Measurements from ENCODE around the gene MCM3AP. TPM values are rescaled to one million over a fixed set of nuclear protein-coding genes. Genes with fewer than 3 reads are reported as not detected.

The MCM3AP gene
- 57.8 and 69.6 TPM in 2 replicates for total RNA-seq (2021)
- percentile 69 among the genes with signal in this experiment for Bru-seq, nascent RNA
- percentile 77 among the genes with signal in this experiment for BruChase-seq, experiment 1, labeled RNA remaining after a 2-hour chase
- percentile 86 among the genes with signal in this experiment for BruChase-seq, experiment 2, labeled RNA remaining after a 6-hour chase
- long read RNA-seq, full-length matches to known transcripts = 3 of 34 reads
- long read RNA-seq, partial matches to known transcripts = 16 of 34 reads
- long read RNA-seq, other reads (novel, unspliced or antisense) = 15 of 34 reads

DNA sequence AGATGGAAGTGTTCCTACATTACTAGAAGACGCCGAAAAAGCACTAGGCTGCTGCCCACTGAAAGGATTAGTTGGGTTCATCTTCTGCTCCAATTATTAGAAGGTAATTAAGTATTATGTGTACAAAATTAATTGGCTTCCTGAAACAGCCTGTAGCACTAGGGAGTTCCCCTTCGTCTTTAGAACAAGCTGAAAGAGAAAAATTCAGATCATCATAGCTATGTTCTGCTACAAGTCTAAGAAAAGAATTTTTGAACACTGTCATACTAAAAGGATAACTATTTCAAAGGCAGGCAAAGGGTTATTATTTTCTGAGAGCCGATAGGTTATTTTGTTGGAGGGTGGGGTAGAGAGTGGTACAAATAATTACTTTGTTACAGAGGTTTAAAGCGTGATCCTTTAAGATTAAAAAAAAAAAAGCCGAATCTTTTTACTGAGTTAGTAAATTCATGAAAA is at the start of gene MCM3AP:
MCM3AP (minus strand) TSS at position 406 of the 456 bp plus-strand sequence; CDS start at position 81, 325 bp downstream.
- CTCF ChIA-PET = no interaction called here
- Histone ChIP-seq H3K9me2 (ENCODE audit: insufficient read depth) (no peaks in the 10 kb centered on the region), H3K27ac (peak within 1 kb of the TSS; percentile 70), H3K4me3 (peak within 1 kb of the TSS; percentile 69), H3F3A (ENCODE audit: insufficient read depth, low read depth) (peaks cover 17% of the 10 kb centered on the region; the same call in 1 of the 2 replicates), H2AFZ (peak within 1 kb of the TSS; percentile 77), H3K79me2 (ENCODE audit: low read depth) (peaks cover 41% of the 10 kb centered on the region), H3K4me2 (peak within 1 kb of the TSS; percentile 94), H3K9me3 (ENCODE audit: insufficient read depth, low read depth) (no peaks in the 10 kb centered on the region), H3K27me3 (ENCODE audit: insufficient read depth, low read depth) (no peaks in the 10 kb centered on the region), H3K36me3 (ENCODE audit: low read depth) (no peaks in the 10 kb centered on the region; the same call in 1 of the 2 replicates), H4K20me1 (ENCODE audit: insufficient read depth) (peaks cover 8% of the 10 kb centered on the region; the same call in 1 of the 2 replicates), H3K4me1 (replicated peaks; ENCODE audit: insufficient read depth) (peaks cover 29% of the 10 kb centered on the region)
- intact Hi-C loops (cut with micrococcal nuclease; ENCODE audit: unreplicated experiment) = loop anchor here (10.0 kb wide), 1 partner anchor 140 kb away; no protein-coding TSS in a partner anchor
- TF ChIP-seq, protein P1, sequence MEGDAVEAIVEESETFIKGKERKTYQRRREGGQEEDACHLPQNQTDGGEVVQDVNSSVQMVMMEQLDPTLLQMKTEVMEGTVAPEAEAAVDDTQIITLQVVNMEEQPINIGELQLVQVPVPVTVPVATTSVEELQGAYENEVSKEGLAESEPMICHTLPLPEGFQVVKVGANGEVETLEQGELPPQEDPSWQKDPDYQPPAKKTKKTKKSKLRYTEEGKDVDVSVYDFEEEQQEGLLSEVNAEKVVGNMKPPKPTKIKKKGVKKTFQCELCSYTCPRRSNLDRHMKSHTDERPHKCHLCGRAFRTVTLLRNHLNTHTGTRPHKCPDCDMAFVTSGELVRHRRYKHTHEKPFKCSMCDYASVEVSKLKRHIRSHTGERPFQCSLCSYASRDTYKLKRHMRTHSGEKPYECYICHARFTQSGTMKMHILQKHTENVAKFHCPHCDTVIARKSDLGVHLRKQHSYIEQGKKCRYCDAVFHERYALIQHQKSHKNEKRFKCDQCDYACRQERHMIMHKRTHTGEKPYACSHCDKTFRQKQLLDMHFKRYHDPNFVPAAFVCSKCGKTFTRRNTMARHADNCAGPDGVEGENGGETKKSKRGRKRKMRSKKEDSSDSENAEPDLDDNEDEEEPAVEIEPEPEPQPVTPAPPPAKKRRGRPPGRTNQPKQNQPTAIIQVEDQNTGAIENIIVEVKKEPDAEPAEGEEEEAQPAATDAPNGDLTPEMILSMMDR (conservative IDR thresholded peaks at IDR 0.05) = no peak
- no peak for TF ChIP-seq EZH2 (IDR thresholded peaks at IDR 0.05; ENCODE audit: low read depth)
- DNase-seq = no peak
- BruUV-seq (replicated peaks) = no TSS peak
- POLR2A ChIA-PET (ENCODE audit: unreplicated experiment) = no interaction called here

DNA sequence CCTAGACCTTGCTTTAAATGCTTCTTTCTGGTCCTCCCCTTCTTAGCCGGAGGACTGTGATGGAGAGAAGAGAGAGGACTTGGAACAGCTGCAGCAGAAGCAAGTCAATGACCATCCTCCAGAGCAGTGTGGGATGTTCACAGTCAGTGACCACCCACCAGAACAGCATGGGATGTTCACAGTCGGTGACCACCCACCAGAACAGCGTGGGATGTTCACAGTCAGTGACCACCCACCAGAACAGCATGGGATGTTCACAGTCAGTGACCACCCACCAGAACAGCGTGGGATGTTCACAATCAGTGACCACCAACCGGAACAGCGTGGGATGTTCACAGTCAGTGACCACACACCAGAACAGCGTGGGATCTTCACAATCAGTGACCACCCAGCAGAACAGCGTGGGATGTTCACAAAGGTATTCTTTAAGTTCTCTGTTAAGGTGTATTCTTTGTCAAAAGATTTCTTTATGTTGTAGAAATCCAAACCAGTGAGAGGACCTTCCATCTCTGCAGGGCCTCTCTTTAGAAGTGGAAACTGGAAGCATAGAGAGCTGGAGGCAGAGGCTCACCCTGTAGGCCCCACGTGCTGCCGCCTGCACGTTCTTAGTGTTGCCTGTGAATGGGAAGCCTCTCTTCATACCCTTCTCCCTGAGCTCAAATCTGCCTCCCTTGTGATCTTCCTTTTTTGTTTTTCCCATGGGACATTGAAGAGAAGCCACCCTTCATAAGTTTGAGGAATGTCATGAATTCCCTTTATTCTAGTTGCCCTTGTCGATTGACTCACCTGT is 49.1 kb upstream of the MCM3AP start:
- BruUV-seq (replicated peaks) = no TSS peak
- CTCF ChIA-PET = no interaction called here

DNA sequence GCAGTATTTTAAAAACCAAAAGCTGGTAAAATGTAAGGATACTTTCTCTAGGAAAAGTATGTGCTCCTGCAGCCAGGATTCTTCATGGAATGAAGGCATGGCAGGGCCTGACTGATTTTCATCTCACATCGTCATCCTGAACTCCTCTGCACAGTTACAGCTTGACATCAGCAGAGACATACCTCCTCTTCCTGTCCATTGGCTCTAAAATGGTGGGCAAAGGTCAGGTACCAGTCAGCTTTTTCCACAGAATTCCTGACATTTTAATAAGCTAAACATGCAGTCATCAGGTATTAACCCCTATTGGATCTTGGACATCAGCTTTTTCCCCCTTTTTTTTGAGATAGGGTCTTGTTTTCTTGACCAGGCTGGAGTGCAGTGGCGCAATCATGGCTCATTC is 44.4 kb upstream of the MCM3AP start:
- DNase-seq = no peak
- ChIA-PET POLR2A (ENCODE audit: unreplicated experiment) (no interaction called here), CTCF (no interaction called here)
- Histone ChIP-seq H2AFZ (no peak overlapping the region), H3K4me3 (no peak overlapping the region), H3K4me1 (replicated peaks; ENCODE audit: insufficient read depth) (peaks cover 10% of the 10 kb centered on the region), H3K4me2 (no peak overlapping the region), H3K9me2 (ENCODE audit: insufficient read depth) (no peaks in the 10 kb centered on the region), H3K9me3 (ENCODE audit: insufficient read depth, low read depth) (no peaks in the 10 kb centered on the region), H3K79me2 (ENCODE audit: low read depth) (peaks cover 38% of the 10 kb centered on the region), H3K27ac (no peak overlapping the region), H4K20me1 (ENCODE audit: insufficient read depth) (peaks cover 4% of the 10 kb centered on the region; the same call in 1 of the 2 replicates), H3K27me3 (ENCODE audit: insufficient read depth, low read depth) (no peaks in the 10 kb centered on the region), H3K36me3 (ENCODE audit: low read depth) (no peaks in the 10 kb centered on the region), H3F3A (ENCODE audit: insufficient read depth, low read depth) (peaks cover 8% of the 10 kb centered on the region; the same call in 1 of the 2 replicates)
- BruUV-seq (replicated peaks) = no TSS peak
- intact Hi-C loops (cut with micrococcal nuclease; ENCODE audit: unreplicated experiment) = no loop called here
- TF ChIP-seq EZH2 (IDR thresholded peaks at IDR 0.05; ENCODE audit: low read depth) = no peak
- TF ChIP-seq, protein P1 (conservative IDR thresholded peaks at IDR 0.05) = no peak

More for the DNA sequence above, 49.1 kb upstream of the MCM3AP start:
- Histone ChIP-seq H3K4me3 (no peak overlapping the region), H3K27ac (no peak overlapping the region), H3F3A (ENCODE audit: insufficient read depth, low read depth) (no peaks in the 10 kb centered on the region), H3K4me1 (replicated peaks; ENCODE audit: insufficient read depth) (no peaks in the 10 kb centered on the region), H3K4me2 (no peak overlapping the region), H3K9me3 (ENCODE audit: insufficient read depth, low read depth) (no peaks in the 10 kb centered on the region), H3K9me2 (ENCODE audit: insufficient read depth) (no peaks in the 10 kb centered on the region), H3K36me3 (ENCODE audit: low read depth) (no peaks in the 10 kb centered on the region), H2AFZ (no peak overlapping the region), H4K20me1 (ENCODE audit: insufficient read depth) (peaks cover 4% of the 10 kb centered on the region; the same call in 1 of the 2 replicates), H3K27me3 (ENCODE audit: insufficient read depth, low read depth) (no peaks in the 10 kb centered on the region), H3K79me2 (ENCODE audit: low read depth) (peaks cover 6% of the 10 kb centered on the region)
- POLR2A ChIA-PET (ENCODE audit: unreplicated experiment) = no interaction called here
- intact Hi-C loops (cut with micrococcal nuclease; ENCODE audit: unreplicated experiment) = no loop called here
- TF ChIP-seq, protein P1 (conservative IDR thresholded peaks at IDR 0.05) = no peak
- no peak for TF ChIP-seq EZH2 (IDR thresholded peaks at IDR 0.05; ENCODE audit: low read depth)
- no peak for DNase-seq
